H1 (cell line): ENCODE measurements around the gene DGKZ. TPM values are rescaled to one million over a fixed set of nuclear protein-coding genes. Genes with fewer than 3 reads are reported as not detected.

ENCODE experiments used
- ASH2L ChIP-seq: fragments of 200-600, 300-600 bp; sonication (generic); IDR thresholded peaks from one replicate; pipeline ENCODE4 v1.7.1; 2017; ENCODE audit warnings: low read length
- EGR1 ChIP-seq: IDR thresholded peaks from 2 replicates; pipeline ENCODE4 v1.6.1; 2011; ENCODE audit warnings: low read depth, low read length, borderline replicate concordance
- FOSL1 ChIP-seq: IDR thresholded peaks from 2 replicates; pipeline ENCODE4 v1.6.1; 2011; ENCODE audit warnings: mild to moderate bottlenecking, low read depth, low read length, moderate library complexity; ENCODE audit not compliant: insufficient read depth
- RAD21 ChIP-seq, 2 experiments: IDR thresholded peaks in 1 of 2; conservative IDR thresholded peaks in 1 of 2; 2 replicates each; pipeline ENCODE4 v1.6.1; 2011; ENCODE audit warnings: low read depth in 2 of 2, low read length in 2 of 2, improper control_type of control experiment in 1 of 2, inconsistent platforms in 1 of 2, mild to moderate bottlenecking in 1 of 2, moderate library complexity in 1 of 2
- RFX5 ChIP-seq: IDR thresholded peaks from 2 replicates; pipeline ENCODE4 v1.6.1; 2011; ENCODE audit warnings: low read depth, low read length, improper control_type of control experiment, borderline replicate concordance
- polyA plus RNA-seq, 7 experiments: library from polyadenylated mRNA; depleted of rRNA in 3 of 7; stranded (reverse) in 5 of 7; unstranded in 2 of 7; fragments of >200 nt in 5 of 7; fragments of 200-250 nt in 2 of 7; gene quantifications; 1 replicate in 5 of 7; 2 replicates in 1 of 7; 4 replicates in 1 of 7; pipeline versions ENCODE4 v1.2.1 to v1.2.3, GENCODE V29; 2011 to 2013; ENCODE audit warnings: missing spikeins in 2 of 7, mixed read lengths in 2 of 7
- total RNA-seq: library from RNA; stranded (reverse); fragmentation: NEBNext Ultra II Directional; extraction: Animal tissue kit (Norgen Biotek cat#: 25700); gene quantifications from 2 replicates; pipeline ENCODE4 v1.2.1, GENCODE V29; 2021
- TF ChIP-seq, protein P1 (sequence below): fragments of 300-600 bp; sonication (generic); IDR thresholded peaks from 2 replicates; pipeline ENCODE4 v1.7.1; 2012; ENCODE audit warnings: low read length, moderate library complexity, mild to moderate bottlenecking, inconsistent platforms; ENCODE audit not compliant: insufficient replicate concordance
- TF ChIP-seq, protein P2 (sequence below): IDR thresholded peaks from 2 replicates; pipeline ENCODE4 v1.6.1; 2012; ENCODE audit warnings: low read length, inconsistent platforms

The DGKZ gene
- total and polyA plus RNA-seq, 2 of the 8 experiments (the other 6 are each of a cell fraction or from before 2014, with no cell fraction given), result 84.4 to 184 TPM

DNA sequence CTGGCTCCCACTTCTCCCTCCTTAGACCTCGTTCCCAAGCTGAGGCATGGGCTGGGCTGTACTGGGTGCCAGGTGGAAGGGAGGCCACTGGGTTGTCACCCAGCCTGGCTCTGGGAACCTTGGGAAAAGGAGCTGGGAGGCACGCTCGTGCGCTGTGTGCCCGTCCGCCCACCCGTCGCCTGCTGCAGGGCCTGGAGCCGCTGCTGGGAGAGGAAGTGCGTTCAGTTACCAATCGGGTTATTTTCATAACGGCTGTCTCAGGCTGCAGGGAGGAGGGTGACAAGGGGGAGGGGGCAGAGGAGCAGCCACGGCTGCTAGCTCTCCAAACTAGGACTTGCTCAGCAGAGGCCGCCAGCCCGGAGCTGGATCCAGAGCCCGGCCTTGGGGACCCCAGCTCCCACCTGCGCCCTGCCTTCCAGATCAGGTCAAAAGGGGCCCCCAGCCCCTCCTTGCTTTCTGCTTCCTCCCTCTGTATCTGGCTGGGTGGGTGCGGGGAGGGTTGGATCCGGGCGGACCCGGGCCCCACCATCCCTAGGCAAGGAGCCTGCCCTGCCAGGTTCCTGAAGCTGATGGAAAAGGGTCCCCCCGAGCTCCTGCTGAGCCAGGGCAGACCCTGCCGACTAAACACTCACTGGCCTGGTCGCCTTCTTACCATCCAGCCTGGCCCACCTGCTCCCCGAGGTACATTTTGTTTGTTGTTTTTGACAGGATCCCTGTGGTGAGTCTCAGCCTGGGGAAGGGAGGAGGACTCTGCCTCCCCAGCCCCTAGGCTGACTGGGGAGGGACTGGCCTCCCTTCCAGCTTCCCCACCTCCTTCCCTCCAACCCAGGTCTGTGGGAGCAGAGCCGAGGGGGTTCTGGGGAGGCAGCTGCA, 14.3 kb downstream of the DGKZ start (continued):
- TF ChIP-seq, protein P1, sequence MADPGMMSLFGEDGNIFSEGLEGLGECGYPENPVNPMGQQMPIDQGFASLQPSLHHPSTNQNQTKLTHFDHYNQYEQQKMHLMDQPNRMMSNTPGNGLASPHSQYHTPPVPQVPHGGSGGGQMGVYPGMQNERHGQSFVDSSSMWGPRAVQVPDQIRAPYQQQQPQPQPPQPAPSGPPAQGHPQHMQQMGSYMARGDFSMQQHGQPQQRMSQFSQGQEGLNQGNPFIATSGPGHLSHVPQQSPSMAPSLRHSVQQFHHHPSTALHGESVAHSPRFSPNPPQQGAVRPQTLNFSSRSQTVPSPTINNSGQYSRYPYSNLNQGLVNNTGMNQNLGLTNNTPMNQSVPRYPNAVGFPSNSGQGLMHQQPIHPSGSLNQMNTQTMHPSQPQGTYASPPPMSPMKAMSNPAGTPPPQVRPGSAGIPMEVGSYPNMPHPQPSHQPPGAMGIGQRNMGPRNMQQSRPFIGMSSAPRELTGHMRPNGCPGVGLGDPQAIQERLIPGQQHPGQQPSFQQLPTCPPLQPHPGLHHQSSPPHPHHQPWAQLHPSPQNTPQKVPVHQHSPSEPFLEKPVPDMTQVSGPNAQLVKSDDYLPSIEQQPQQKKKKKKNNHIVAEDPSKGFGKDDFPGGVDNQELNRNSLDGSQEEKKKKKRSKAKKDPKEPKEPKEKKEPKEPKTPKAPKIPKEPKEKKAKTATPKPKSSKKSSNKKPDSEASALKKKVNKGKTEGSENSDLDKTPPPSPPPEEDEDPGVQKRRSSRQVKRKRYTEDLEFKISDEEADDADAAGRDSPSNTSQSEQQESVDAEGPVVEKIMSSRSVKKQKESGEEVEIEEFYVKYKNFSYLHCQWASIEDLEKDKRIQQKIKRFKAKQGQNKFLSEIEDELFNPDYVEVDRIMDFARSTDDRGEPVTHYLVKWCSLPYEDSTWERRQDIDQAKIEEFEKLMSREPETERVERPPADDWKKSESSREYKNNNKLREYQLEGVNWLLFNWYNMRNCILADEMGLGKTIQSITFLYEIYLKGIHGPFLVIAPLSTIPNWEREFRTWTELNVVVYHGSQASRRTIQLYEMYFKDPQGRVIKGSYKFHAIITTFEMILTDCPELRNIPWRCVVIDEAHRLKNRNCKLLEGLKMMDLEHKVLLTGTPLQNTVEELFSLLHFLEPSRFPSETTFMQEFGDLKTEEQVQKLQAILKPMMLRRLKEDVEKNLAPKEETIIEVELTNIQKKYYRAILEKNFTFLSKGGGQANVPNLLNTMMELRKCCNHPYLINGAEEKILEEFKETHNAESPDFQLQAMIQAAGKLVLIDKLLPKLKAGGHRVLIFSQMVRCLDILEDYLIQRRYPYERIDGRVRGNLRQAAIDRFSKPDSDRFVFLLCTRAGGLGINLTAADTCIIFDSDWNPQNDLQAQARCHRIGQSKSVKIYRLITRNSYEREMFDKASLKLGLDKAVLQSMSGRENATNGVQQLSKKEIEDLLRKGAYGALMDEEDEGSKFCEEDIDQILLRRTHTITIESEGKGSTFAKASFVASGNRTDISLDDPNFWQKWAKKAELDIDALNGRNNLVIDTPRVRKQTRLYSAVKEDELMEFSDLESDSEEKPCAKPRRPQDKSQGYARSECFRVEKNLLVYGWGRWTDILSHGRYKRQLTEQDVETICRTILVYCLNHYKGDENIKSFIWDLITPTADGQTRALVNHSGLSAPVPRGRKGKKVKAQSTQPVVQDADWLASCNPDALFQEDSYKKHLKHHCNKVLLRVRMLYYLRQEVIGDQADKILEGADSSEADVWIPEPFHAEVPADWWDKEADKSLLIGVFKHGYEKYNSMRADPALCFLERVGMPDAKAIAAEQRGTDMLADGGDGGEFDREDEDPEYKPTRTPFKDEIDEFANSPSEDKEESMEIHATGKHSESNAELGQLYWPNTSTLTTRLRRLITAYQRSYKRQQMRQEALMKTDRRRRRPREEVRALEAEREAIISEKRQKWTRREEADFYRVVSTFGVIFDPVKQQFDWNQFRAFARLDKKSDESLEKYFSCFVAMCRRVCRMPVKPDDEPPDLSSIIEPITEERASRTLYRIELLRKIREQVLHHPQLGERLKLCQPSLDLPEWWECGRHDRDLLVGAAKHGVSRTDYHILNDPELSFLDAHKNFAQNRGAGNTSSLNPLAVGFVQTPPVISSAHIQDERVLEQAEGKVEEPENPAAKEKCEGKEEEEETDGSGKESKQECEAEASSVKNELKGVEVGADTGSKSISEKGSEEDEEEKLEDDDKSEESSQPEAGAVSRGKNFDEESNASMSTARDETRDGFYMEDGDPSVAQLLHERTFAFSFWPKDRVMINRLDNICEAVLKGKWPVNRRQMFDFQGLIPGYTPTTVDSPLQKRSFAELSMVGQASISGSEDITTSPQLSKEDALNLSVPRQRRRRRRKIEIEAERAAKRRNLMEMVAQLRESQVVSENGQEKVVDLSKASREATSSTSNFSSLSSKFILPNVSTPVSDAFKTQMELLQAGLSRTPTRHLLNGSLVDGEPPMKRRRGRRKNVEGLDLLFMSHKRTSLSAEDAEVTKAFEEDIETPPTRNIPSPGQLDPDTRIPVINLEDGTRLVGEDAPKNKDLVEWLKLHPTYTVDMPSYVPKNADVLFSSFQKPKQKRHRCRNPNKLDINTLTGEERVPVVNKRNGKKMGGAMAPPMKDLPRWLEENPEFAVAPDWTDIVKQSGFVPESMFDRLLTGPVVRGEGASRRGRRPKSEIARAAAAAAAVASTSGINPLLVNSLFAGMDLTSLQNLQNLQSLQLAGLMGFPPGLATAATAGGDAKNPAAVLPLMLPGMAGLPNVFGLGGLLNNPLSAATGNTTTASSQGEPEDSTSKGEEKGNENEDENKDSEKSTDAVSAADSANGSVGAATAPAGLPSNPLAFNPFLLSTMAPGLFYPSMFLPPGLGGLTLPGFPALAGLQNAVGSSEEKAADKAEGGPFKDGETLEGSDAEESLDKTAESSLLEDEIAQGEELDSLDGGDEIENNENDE, result no peak
- TF ChIP-seq FOSL1 (no peak), RFX5 (no peak), RAD21 (IDR thresholded peaks at IDR 0.05 in 1 of 2, conservative IDR thresholded peaks at IDR 0.05 in 1 of 2; ENCODE audit: low read depth in 2 of 2, low read length in 2 of 2) (no peak), ASH2L (no peak), EGR1 (no peak)
- TF ChIP-seq, protein P2, sequence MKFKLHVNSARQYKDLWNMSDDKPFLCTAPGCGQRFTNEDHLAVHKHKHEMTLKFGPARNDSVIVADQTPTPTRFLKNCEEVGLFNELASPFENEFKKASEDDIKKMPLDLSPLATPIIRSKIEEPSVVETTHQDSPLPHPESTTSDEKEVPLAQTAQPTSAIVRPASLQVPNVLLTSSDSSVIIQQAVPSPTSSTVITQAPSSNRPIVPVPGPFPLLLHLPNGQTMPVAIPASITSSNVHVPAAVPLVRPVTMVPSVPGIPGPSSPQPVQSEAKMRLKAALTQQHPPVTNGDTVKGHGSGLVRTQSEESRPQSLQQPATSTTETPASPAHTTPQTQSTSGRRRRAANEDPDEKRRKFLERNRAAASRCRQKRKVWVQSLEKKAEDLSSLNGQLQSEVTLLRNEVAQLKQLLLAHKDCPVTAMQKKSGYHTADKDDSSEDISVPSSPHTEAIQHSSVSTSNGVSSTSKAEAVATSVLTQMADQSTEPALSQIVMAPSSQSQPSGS, result no peak
